HG02973 (cell line): Measurements from ENCODE around the gene USP5.
"Not testable (repeated sequence)": the region's sequence is repeated elsewhere in the genome, so short reads cannot be mapped to it uniquely, and the experiment has no call there.

Experiments used
- ATAC-seq: cut with Tn5 transposase; IDR thresholded peaks from one replicate; pipeline ENCODE4 v1.9.1; 2021; ENCODE audit warnings: moderate library complexity; ENCODE audit not compliant: unreplicated experiment

USP5 gene

DNA sequence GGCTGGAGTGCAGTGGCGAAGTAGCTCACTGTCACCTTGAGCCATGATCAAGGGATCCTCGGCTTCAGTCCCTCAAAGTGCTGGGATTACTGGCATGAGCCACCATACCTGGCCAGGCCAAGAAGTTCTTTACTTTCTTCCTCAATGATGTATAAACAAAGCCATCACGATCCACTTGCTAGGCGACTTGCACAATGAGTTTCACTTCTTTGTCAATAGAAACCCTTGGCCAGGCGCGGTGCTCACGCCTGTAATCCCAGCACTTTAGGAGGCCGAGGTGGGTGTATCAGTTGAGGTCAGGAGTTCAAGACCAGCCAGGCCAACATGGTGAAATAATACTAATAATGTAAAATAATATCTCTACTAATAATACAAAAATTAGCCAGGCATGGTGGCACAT lies 35.5 kb downstream of the USP5 start:
- ATAC-seq, result no peak

DNA sequence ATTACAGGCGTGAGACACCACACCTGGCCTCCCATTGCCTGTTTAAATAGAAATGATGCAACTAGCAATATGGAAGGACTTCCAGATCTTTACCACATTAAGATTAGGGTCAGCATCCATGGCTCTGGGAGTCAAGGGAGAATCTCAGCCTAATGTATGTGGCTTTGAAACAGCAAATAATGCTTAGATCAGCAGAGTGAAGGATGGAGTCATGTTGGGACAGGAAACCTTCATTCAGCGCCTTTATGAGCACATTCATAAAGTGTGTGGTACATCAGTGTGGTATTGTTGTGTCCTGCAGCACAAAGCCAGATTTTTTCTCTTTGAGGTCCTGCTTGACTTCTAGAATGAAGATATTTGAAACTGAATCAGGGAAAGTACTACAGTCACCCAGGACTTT lies 36.4 kb downstream of the USP5 start:
- no peak for ATAC-seq

DNA sequence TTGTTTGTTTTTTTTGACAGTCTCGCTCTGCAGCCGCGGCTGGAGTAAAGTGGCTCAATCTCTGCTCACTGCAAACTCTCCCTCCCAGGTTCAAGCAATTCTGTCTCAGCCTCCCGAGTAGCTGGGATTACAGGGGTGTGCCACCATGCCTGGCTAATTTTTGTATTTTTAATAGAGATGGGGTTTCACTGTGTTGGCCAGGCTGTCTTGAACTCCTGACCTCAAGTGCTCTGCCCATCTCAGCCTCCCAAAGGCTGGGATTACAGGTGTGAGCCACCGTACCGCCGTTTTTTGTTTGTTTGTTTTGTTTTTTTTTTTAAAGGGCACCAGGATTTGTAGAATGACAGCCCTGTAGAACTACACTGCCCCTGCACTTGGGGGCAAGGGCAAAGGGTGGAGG lies 36.8 kb downstream of the USP5 start:
- ATAC-seq, result not testable (repeated sequence)

DNA sequence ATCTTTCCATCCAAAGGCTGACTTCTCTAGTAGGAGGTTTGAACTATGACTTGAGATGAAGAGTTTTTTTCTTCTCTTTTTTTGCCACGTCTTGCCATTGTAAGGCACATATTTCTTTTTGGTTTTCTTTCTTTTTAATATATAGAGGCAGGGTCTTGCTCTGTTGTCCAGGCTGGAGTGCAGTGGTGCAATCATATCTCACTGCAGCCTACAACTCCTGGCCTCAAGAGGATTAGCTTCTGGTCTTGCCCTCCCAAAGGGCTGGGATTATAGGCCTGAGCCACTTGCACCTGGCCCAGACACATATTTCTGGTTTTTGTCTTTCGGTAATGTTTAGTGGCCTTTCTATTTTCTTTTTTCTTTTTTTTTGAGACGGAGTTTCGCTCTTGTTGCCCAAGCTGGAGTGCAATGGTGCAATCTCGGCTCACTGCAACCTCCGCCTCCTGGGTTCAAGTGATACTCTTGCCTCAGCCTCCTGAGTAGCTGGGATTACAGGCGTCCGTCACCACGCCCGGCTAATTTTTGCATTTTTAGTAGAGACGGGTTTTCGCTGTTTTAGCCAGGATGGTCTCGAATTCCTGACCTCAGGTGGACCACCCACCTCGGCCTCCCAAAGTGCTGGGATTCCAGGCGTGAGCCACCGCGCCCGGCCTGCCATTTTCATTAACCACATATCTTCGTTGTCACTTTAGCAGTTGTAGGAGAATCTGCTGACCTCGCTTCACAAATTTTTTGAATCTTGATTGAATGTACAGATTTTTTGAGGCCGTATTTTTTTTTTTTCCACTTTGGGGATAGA lies 38.0 kb downstream of the USP5 start:
- not testable (repeated sequence) for ATAC-seq

DNA sequence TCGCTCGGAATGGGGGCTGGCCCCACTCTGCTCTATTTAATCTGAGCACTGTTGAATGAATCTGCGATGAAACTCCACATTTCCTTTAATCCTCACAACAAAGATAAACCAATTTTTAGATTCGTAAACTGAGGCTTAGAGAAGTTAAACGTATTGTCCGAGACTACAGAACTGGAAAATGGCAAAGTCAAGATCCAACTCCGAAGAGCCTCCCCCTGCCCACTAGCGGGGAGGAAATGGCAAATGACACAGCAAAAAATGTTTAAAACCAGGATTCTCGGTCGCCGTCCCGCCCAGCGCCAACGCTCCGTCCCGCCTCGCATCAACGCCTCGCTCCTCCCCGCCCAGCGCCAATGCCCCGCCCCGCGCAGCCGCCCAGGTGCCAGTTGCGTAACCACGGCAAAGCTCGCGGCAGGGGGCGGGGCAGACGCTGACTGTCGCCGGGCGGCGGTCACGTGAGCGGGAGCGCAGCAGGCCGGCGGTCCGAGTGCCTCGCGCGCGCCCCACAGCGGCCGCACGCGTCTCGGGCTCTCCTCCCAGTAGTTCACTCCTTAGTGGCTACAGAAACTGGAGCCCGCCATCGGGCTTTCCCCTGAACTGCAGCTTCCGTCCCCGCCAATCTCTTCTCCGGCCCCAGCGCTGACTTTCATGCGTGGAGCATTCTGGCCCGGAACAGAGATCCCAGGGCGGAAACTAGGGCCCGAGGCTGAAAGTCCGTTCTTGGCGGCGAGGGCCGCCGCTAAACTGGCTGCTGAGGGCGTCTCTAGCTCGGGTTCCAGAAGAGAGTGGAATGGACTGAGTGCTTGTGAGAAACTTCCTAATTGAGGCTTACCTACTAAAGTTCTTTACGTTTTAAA lies 39.1 kb downstream of the USP5 start:
- ATAC-seq, result peak; percentile 91

DNA sequence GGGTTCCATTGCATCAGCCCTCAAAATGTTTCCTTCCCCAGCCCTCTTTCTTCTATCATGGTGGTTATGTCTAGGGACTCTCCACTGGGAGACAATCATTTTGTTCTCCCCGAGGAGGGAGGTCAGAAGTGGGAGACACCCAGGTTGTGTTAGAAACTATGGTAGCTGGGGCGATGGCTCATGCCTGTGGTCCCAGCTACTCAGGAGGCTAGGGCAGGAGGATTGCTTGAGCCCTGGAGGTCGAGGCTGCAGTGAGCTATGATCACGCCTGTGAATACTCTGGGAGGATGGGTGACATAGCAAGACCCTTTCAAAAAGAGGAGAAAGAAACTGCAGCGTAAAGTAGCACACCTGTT lies 39.7 kb downstream of the USP5 start:
- ATAC-seq, result no peak

DNA sequence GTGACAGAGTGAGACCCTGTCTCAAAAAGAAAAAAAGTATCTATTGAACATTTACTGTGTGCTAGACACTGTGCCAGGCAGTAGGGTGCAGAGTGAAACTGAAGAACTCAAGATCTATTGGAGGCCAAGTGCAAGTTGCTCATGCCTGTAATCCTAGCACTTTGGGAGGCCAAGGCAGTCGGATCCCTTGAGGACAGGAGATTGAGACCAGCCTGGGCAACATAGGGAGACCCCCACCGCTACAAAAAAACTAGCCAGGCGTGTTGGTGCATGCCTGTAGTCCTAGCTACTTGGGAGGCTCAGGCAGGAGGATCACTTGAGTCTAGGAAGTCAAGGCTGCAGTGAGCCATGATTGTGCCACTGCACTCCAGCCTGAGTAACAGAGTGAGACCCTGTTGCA lies 40.7 kb downstream of the USP5 start:
- ATAC-seq, result not testable (repeated sequence)

DNA sequence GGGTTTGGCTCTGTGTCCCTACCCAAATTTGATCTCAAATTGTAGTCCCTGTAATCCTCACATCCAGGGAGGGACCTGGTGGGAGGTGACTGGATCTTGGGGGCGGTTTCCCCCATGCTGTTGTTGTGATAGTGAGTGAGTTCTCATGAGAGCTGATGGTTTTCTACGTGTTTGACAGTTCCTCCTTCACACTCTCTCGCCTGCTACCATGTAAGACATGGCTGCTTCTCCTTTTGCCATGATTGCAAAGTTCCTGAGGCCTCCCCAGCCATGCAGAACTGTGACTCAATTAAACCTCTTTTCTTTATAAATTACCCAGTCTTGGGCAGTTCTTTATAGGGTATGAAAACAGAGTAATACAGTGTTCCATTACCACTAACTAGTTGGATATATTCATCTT lies 42.4 kb downstream of the USP5 start:
- no peak for ATAC-seq

DNA sequence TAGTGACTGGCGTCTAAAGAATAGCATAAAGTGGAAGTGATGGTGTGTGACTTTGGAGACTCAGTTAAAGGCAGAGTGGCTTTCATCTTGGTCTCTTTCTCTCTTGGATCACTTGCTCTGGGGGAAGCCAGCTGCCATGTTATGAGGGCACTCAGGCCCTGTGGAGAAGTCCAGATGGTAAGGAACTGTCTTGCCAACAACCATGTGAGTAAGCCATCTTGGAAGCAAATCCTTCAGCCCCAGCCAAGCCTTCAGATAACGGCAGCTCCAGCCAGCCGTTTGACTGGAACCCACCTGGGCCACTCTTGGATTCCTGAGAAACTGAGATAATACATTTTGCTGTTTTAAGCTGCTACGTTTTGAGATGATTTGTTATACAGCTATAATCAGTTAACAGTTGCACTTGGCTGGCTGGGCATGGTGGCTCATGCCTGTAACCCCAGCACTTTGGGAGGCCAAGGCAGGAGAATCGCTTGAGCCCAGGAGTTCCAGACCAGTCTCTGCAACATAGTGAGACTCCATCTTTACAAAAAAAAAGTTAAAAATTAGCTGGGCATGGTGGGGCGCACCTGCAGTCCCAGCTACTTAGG lies 45.0 kb downstream of the USP5 start:
- no peak for ATAC-seq

DNA sequence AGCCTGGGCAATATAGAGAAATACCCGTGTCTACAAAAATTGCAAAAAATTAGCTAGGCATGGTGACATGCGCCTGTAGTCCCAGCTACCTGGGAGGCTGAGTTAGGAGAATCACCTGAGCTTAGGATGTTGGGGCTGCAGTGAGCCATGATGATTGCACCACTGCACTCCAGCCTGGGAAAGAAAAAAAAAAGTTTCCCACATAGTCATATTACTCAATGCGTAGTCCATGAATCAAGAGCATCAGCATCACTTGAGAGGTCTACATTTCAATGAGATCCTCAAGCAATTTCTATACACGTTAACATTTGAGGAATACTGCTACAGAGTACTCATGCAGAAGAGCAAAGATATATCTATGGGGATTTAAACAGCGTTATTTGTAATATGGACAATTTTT lies 47.5 kb downstream of the USP5 start:
- no peak for ATAC-seq

DNA sequence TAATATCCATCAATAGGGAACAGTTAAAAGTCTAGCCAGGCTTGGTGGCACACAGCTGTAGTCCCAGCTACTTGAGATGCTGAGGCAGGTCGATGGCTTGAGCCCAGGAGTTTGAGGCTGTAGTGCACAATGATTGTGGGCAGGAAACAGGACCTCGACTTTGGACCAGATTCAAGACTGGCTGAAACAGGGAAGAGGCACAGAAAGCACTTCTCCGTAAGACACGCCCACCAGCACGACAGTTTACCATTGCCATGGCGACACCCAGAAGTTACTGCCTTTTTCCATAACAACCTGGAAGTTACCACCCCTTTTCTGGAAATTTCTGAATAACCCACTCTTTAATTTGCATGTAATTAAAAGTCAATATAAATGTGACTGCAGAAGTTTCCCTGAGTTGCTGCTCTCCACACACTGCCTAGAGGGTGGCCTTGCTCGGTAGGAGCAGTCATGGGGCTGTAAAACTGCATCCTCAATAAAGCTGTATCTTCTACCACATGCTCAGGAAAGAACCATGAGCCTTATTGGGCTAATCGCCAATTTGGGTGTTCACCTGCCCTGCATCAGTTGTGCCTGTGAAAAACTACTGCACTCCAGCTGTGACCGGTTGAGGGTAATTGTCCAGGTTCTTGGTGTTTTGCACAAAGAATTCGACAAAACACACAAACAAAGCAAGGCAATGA lies 48.0 kb downstream of the USP5 start:
- ATAC-seq, result no peak

DNA sequence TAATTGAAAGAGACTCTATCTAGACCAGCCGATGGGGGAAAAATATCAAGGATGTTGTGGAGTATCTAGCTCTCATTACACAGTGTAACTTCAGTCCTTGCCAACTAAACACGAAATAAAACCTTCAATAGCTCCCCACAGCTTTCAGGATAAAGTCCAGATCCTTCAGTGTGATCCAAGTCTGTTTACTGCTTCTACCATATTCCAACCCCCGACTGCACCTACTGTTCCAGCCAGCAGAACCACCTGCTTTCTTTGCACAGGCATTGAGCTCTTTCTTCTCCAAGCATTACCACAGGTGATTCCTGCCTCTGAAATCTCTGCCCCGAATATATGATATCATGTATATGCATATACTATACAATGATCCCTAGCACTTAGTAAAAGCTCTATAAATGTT lies 50.5 kb downstream of the USP5 start:
- no peak for ATAC-seq

DNA sequence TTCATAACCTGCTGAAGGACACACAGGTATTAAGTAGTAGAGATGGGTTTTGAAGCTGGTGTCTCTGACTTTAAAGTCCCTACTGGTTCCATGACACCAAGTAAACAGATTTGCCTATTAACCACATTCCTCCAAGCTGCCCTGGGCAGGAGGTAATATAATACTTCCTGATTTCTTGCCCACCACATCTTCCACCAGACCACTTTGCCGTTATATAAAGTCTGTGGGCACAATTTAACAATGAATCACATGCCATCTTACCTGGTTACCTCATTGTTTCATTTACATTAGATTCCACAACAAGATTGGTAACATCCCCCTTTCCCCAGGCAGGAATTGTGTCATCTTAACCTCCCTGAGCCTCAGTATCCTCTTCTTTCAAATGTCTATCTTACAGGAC lies 51.8 kb downstream of the USP5 start:
- no peak for ATAC-seq

DNA sequence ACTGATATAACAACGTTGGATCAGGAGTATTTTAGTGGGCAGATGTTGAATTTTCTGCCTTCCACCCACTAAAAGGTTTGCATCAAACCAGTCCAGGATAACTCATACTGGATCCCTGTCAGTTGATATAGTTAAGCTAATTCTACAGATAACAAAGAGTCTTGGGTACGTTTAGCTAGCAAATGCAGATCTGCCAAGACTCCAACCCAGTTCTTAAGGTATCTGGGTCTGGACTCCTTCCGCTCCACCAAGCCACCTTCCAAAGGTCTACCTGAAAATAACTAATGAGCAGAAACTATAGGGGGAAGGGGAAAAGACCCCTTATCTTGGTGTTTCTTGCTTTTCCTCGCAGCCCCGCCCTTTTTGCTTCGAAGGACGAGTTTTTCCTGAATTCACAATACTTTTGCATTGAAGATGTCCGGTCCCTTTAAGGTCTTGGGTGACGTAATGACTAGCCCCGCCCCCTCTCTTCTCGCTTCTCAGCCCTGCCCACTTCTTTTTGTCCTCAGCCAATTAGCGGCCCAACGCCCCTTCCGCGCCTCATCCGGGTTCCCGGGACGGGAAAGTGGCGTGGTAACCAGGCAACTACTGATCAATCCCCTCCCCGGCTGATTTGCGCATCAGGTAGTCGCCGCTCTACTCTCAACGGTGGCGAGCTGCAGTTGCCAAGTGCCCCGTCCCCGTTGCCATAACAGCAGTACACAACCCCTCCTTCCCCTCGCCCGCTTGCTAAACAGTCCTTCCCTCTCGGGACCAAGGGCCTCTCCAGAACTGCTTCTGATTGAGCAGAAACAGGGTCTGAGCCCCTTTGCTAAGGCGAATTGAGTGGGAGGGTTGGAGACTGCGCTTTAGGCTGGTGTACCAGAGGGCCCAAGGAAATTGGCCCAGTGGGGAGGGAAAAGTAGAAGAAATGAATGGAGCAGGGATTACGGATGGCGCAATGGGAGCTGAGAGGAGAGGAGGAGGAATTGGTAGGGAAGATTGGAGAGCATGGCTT lies 52.6 kb downstream of the USP5 start, which contains the start of gene LRRC23:
TSS of gene LRRC23 (plus strand) at position 543 of the 997 bp plus-strand sequence. CDS start 812 bp downstream, outside the sequence.
- ATAC-seq, result peak; percentile 84

DNA sequence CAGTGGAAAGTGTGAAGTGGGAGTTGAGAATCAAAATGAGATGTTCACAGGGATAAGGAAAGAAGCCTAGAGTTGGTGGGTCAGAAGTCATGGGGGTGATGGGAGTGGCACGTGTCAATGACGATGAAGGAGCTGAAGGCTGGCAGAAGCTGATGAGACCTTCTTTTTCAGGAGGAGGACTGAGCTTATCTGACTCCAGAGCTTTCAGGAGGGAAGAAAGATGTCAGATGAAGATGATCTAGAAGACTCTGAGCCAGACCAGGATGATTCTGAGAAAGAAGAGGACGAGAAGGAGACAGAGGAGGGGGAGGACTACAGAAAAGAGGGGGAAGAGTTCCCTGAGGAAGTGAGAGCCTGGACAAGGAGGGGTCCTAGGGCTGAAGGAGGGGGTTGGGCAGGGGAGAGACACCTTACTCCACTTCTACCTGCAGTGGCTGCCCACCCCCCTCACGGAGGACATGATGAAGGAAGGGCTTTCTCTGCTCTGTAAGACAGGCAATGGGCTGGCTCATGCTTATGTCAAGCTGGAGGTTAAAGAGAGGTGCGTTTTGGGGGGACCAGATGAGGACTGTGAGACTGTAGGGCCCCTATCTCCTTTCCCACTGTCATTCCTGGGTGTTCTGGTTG lies 53.6 kb downstream of the USP5 start:
- no peak for ATAC-seq

DNA sequence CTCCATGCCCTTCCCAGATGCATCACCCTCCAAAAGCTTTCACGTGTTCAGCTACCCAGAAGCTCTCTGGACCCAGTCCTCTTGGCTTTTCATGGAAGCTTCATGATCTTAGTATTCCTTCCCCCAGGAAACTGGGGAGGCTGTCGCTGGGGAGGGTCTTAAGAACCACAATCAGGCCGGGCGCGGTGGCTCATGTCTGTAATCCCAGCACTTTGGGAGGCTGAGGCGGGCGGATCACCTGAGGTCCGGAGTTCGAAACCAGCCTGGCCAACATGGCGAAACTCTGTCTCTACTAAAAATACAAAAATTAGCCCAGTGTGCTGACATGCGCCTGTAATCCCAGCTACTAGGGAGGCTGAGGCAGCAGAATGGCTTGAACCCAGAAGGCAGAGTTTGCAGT lies 56.2 kb downstream of the USP5 start:
- not testable (repeated sequence) for ATAC-seq

DNA sequence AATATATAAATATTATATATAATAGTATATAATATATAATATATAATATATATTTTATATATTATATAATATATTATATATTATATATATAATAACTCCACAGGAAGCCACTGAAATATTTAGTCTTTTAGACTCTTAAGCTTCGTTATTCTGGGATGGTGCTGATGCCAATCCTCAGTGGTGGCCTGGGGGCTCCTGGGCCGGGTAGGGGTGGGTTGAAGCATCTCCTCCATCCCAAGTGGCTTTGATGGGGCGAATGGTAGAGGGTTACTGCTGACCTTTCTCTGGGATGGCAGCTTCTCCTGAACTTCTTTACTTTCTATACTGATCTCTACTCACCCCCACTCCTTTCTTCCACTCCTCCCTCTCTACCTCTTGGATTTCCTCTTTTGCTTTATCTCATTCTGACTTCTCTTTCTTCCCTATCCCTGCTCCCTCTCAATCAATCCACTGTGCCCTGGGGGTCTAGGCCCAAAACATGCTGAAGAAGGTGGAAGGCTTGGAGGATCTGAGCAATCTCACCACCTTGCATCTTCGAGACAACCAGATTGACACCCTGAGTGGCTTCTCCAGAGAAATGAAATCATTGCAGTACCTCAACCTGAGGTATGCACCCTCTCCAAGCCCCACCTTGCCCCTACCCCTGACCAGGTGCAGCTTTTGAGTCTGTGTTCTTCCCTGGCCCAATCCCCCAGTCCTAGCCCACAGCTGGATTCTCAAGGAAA lies 57.6 kb downstream of the USP5 start:
- ATAC-seq, result no peak

DNA sequence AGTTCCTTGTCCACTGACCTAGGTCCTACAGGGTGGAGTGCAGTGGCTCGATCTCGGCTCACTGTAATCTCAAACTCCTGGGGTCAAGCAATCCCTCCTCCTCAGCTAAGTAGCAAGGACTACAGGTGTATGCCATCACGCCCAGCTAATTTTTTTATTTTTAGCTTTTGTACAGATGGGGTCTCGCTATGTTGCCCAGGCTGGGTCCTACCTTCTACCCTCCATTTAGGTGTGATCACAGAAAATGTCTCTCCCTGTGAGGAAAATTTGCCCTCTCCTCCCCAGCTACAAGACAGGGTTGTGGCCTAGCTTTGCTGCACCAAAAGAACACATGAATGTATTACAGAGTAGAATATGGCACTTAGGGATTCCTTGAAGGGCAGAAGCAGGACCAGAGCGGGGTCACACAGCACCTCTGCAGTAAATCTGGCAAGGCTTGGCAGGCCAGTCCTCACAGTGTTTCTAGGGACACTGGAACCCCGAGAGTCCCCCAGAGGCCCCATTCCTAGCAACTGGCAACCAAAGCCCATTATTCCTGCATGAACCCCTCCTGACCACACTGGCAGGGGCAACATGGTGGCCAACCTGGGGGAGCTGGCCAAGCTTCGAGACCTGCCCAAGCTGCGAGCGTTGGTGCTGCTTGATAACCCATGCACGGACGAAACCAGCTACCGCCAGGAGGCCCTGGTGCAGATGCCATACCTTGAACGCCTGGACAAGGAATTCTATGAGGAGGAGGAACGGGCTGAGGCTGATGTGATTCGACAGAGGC lies 60.4 kb downstream of the USP5 start:
- ATAC-seq, result no peak
